Measurements from ENCODE around the gene ZNF189.

ZNF189 gene

GRCh38 chr9:101449071-101449721 is 50.5 kb downstream of the ZNF189 start:
- peak in 45 of 51 donors; percentile 21 to 82 (median 57) for DNase-seq

GRCh38 chr9:101450931-101451330 is 52.3 kb downstream of the ZNF189 start:
- no peak for DNase-seq

- DNase-seq, result no peak
Measured at GRCh38 chr9:101451498-101451897, 52.8 kb downstream of the ZNF189 start.

GRCh38 chr9:101453776-101454570 is 55.3 kb downstream of the ZNF189 start:
- no peak for DNase-seq

- DNase-seq, result no peak
Measured at GRCh38 chr9:101455656-101456240, 57.1 kb downstream of the ZNF189 start.

- DNase-seq, result no peak
Measured at GRCh38 chr9:101457003-101457402, 58.4 kb downstream of the ZNF189 start.

GRCh38 chr9:101458963-101459631 is 60.4 kb downstream of the ZNF189 start:
- peak in 6 of 51 donors; percentile 17 to 83 (median 36) for DNase-seq
